Osteocyte (in vitro differentiated cells): Measurements from ENCODE around the gene ABCG1. TPM values are rescaled to one million over a fixed set of nuclear protein-coding genes. Genes with fewer than 3 reads are reported as not detected.

ENCODE experiments used
- DNase-seq: peaks from one replicate; pipeline ENCODE4 v3.0.0; 2021; ENCODE audit warnings: mixed read lengths; ENCODE audit not compliant: unreplicated experiment; ENCODE audit errors: extremely low spot score
- H3K27ac Mint-ChIP-seq: one replicate; pipeline ENCODE4 v1.8.0; 2021; ENCODE audit warnings: mild to moderate bottlenecking, mixed read lengths; ENCODE audit not compliant: unreplicated experiment
- H3K27me3 Mint-ChIP-seq: one replicate; pipeline ENCODE4 v1.8.0; 2021; ENCODE audit warnings: mixed read lengths; ENCODE audit not compliant: unreplicated experiment
- H3K36me3 Mint-ChIP-seq: one replicate; pipeline ENCODE4 v1.8.0; 2021; ENCODE audit warnings: mixed read lengths; ENCODE audit not compliant: unreplicated experiment
- H3K4me1 Mint-ChIP-seq: one replicate; pipeline ENCODE4 v1.8.0; 2021; ENCODE audit warnings: mixed read lengths; ENCODE audit not compliant: unreplicated experiment
- H3K4me3 Mint-ChIP-seq: one replicate; pipeline ENCODE4 v1.8.0; 2021; ENCODE audit warnings: mild to moderate bottlenecking, moderate library complexity, mixed read lengths; ENCODE audit not compliant: unreplicated experiment
- H3K9me3 Mint-ChIP-seq: one replicate; pipeline ENCODE4 v1.8.0; 2021; ENCODE audit warnings: mixed read lengths; ENCODE audit not compliant: unreplicated experiment
- CTCF ChIP-seq: fragments of 200-600 bp; sonication (generic); IDR thresholded peaks from 2 replicates; pipeline ENCODE4 v1.5.0; 2021; ENCODE audit warnings: antibody characterized with exemption, mild to moderate bottlenecking, moderate library complexity
- total RNA-seq: library from RNA; stranded (reverse); gene quantifications from 2 replicates; pipeline ENCODE4 v1.2.1, GENCODE V29; 2021

ABCG1 gene
- total RNA-seq, 1 donor from 2014 or later, result 16.5 TPM

- TF ChIP-seq CTCF, result no peak
- Mint-ChIP-seq H3K9me3 (no peaks in the 10 kb centered on the region), H3K36me3 (peaks cover 8% of the 10 kb centered on the region), H3K27me3 (peaks cover 42% of the 10 kb centered on the region), H3K27ac (no peak overlapping the region), H3K4me3 (no peak overlapping the region), H3K4me1 (no peaks in the 10 kb centered on the region)
- DNase-seq, result no peak
Observed at GRCh38 chr21:42298237-42298636, 79.3 kb downstream of the ABCG1 start.

- H3K4me3 Mint-ChIP-seq, result no peak overlapping the region
- peaks cover 8% of the 10 kb centered on the region for H3K36me3 Mint-ChIP-seq
- no peak for DNase-seq
Observed at GRCh38 chr21:42298657-42299056, 79.7 kb downstream of the ABCG1 start.

GRCh38 chr21:42299324-42300044 lies 80.5 kb downstream of the ABCG1 start:
- Mint-ChIP-seq H3K27ac (no peak overlapping the region), H3K4me1 (no peaks in the 10 kb centered on the region), H3K27me3 (peaks cover 47% of the 10 kb centered on the region), H3K36me3 (peaks cover 8% of the 10 kb centered on the region), H3K9me3 (no peaks in the 10 kb centered on the region), H3K4me3 (no peak overlapping the region)
- no peak for TF ChIP-seq CTCF
- DNase-seq, result no peak

More at GRCh38 chr21:42298657-42299056, 79.7 kb downstream of the ABCG1 start:
- Mint-ChIP-seq H3K27ac (no peak overlapping the region), H3K27me3 (peaks cover 42% of the 10 kb centered on the region), H3K4me1 (no peaks in the 10 kb centered on the region), H3K9me3 (no peaks in the 10 kb centered on the region)
- TF ChIP-seq CTCF, result no peak

- H3K36me3 Mint-ChIP-seq, result peaks cover 8% of the 10 kb centered on the region
- no peaks in the 10 kb centered on the region for H3K4me1 Mint-ChIP-seq
- no peak overlapping the region for H3K4me3 Mint-ChIP-seq
- H3K27me3 Mint-ChIP-seq, result peaks cover 49% of the 10 kb centered on the region
- DNase-seq, result no peak
- TF ChIP-seq CTCF, result no peak
- H3K9me3 Mint-ChIP-seq, result no peaks in the 10 kb centered on the region
- no peak overlapping the region for H3K27ac Mint-ChIP-seq
Observed at GRCh38 chr21:42300045-42300583, 81.2 kb downstream of the ABCG1 start.

- no peak overlapping the region for H3K27ac Mint-ChIP-seq
Observed at GRCh38 chr21:42300956-42301355, 82.0 kb downstream of the ABCG1 start.

More at GRCh38 chr21:42300956-42301355, 82.0 kb downstream of the ABCG1 start:
- no peak for TF ChIP-seq CTCF
- H3K36me3 Mint-ChIP-seq, result peaks cover under 1% of the 10 kb centered on the region
- H3K4me1 Mint-ChIP-seq, result no peaks in the 10 kb centered on the region
- no peak overlapping the region for H3K4me3 Mint-ChIP-seq
- peaks cover 46% of the 10 kb centered on the region for H3K27me3 Mint-ChIP-seq
- H3K9me3 Mint-ChIP-seq, result no peaks in the 10 kb centered on the region
- no peak for DNase-seq
